Endothelial cell of umbilical vein (primary cell): ENCODE measurements around the gene SNED1. TPM values are rescaled to one million over a fixed set of nuclear protein-coding genes. Genes with fewer than 3 reads are reported as not detected.

Experiments
- BruUV-seq: library from RNA; stranded (reverse); fragments of 400-500 nt; replicated peaks from 2 replicates; lab custom pipeline; 2021; lab: Mats Ljungman, UMichigan
- CTCF ChIA-PET: fragments of 300-600, 350-600 bp; sonication (Branson Sonifier 250); formaldehyde crosslinking; loops from one replicate; lab custom pipeline; 2021; ENCODE audit warnings: antibody characterized with exemption, inconsistent platforms; lab: Charles Lee
- POLR2A ChIA-PET: fragments of 300-600, 350-600 bp; sonication (Branson Sonifier 250); formaldehyde crosslinking; loops from one replicate; lab custom pipeline; 2021; ENCODE audit warnings: antibody characterized with exemption, inconsistent platforms; lab: Charles Lee
- DNase-seq: peaks from one replicate; pipeline ENCODE4 v3.0.0-alpha.2; 2011; ENCODE audit warnings: low read depth, low spot score
- FAIRE-seq: peaks from 2 replicates; lab custom pipeline; 2011; peaks lifted over from hg19 to GRCh38; lab: Jason Lieb, UNC
- H2AFZ ChIP-seq: 2 replicates; pipeline ENCODE4 v1.6.0; 2012; ENCODE audit warnings: low read depth, low read length, control low read depth, inconsistent platforms
- H3K27ac ChIP-seq: 2 replicates; pipeline ENCODE4 v1.5.1; 2011; ENCODE audit warnings: low read depth, mild to moderate bottlenecking, control low read depth, low read length, moderate library complexity; ENCODE audit not compliant: insufficient read depth
- H3K27me3 ChIP-seq, 2 experiments: 2 replicates each; pipeline versions ENCODE4 v1.6.0 to v1.6.1; 2011; ENCODE audit warnings: low read length in 2 of 2, mixed read lengths in 1 of 2; ENCODE audit not compliant: control insufficient read depth in 2 of 2, insufficient read depth in 2 of 2
- H3K36me3 ChIP-seq, 2 experiments: 2 replicates in 1 of 2; 3 replicates in 1 of 2; pipeline ENCODE4 v1.5.1; 2011; ENCODE audit warnings: low read length in 2 of 2, mild to moderate bottlenecking in 1 of 2, moderate library complexity in 1 of 2; ENCODE audit not compliant: control insufficient read depth in 2 of 2, insufficient read depth in 2 of 2; ENCODE audit errors: extremely low read depth in 1 of 2
- H3K4me1 ChIP-seq: 3 replicates; pipeline ENCODE4 v1.5.1; 2011; ENCODE audit warnings: mild to moderate bottlenecking, low read length; ENCODE audit not compliant: control insufficient read depth, insufficient read depth; ENCODE audit errors: extremely low read depth
- H3K4me2 ChIP-seq: 2 replicates; pipeline ENCODE4 v1.6.1; 2011; ENCODE audit warnings: low read length, control low read depth, mixed read lengths; ENCODE audit not compliant: insufficient read depth
- H3K4me3 ChIP-seq, 3 experiments: fragments of 200-600 bp in 1 of 3; sonication (generic), shearing (Covaris generic) in 1 of 3; replicated peaks in 1 of 3; 2 replicates each; pipeline ENCODE4 v1.5.1; 2011 to 2016; ENCODE audit warnings: control low read depth in 3 of 3, low read length in 3 of 3, mild to moderate bottlenecking in 2 of 3, inconsistent platforms in 1 of 3, low read depth in 1 of 3, moderate library complexity in 1 of 3; ENCODE audit not compliant: insufficient read depth in 1 of 3
- H3K79me2 ChIP-seq: 2 replicates; pipeline ENCODE4 v1.6.0; 2012; ENCODE audit warnings: low read length, inconsistent platforms; ENCODE audit not compliant: control insufficient read depth, insufficient read depth
- H3K9ac ChIP-seq: replicated peaks from 2 replicates; pipeline ENCODE3; 2011; ENCODE audit warnings: low read length, control low read depth; ENCODE audit not compliant: insufficient read depth; ENCODE audit errors: extremely low read depth
- H3K9me1 ChIP-seq: replicated peaks from 3 replicates; pipeline ENCODE4 v1.6.0; 2011; ENCODE audit warnings: mild to moderate bottlenecking, low read length; ENCODE audit not compliant: control insufficient read depth, insufficient read depth; ENCODE audit errors: extremely low read depth
- H3K9me3 ChIP-seq: replicated peaks from 2 replicates; pipeline ENCODE4 v1.5.1; 2012; ENCODE audit warnings: low read length, inconsistent platforms; ENCODE audit not compliant: control insufficient read depth, insufficient read depth
- H4K20me1 ChIP-seq: replicated peaks from 2 replicates; pipeline ENCODE3; 2011; ENCODE audit warnings: mild to moderate bottlenecking, low read length; ENCODE audit not compliant: control insufficient read depth, insufficient read depth; ENCODE audit errors: extremely low read depth
- EZH2 ChIP-seq: IDR thresholded peaks from 2 replicates; pipeline ENCODE4 v1.6.1; 2012; ENCODE audit warnings: borderline replicate concordance, low read depth, mild to moderate bottlenecking, moderate library complexity, low read length, inconsistent platforms; ENCODE audit not compliant: severe bottlenecking
- FOS ChIP-seq: IDR thresholded peaks from 2 replicates; pipeline ENCODE4 v1.6.1; 2011; ENCODE audit warnings: mild to moderate bottlenecking, low read length, moderate library complexity, borderline replicate concordance; ENCODE audit not compliant: insufficient read depth
- GATA2 ChIP-seq: IDR thresholded peaks from 2 replicates; pipeline ENCODE4 v1.7.0; 2011; ENCODE audit warnings: low read depth, mild to moderate bottlenecking, moderate library complexity, mixed read lengths, low read length; ENCODE audit not compliant: insufficient read length, insufficient read depth
- JUN ChIP-seq: IDR thresholded peaks from 2 replicates; pipeline ENCODE4 v1.6.1; 2011; ENCODE audit warnings: borderline replicate concordance, low read depth; ENCODE audit not compliant: insufficient read length, insufficient read depth
- MYC ChIP-seq: IDR thresholded peaks from one replicate; pipeline ENCODE4 v1.6.1; 2011; ENCODE audit warnings: mild to moderate bottlenecking, low read depth, low read length
- POLR2A ChIP-seq: IDR thresholded peaks from 2 replicates; pipeline ENCODE4 v1.6.1; 2012; ENCODE audit warnings: low read depth, mild to moderate bottlenecking, control low read depth, low read length
- dilution Hi-C: fragments of 300-500 bp; cut with MboI; formaldehyde crosslinking; loops from one replicate; pipeline ENCODE4 v1.15.0; 2019; ENCODE audit warnings: low sequenced_read_pairs; ENCODE audit not compliant: extremely low pct_ligation_motif_present
- intact Hi-C: fragments of 100-400 bp; cut with micrococcal nuclease; formaldehyde crosslinking; loops from one replicate; pipeline ENCODE4 v1.10.0; 2022
- polyA plus RNA-seq, 4 experiments: library from polyadenylated mRNA; depleted of rRNA in 3 of 4; stranded (reverse) in 3 of 4; unstranded in 1 of 4; fragments of >200 nt; gene quantifications; 2 replicates each; pipeline versions ENCODE4 v1.2.1 to v1.2.3, GENCODE V29; 2011 to 2012; ENCODE audit warnings: missing spikeins in 1 of 4
- total RNA-seq: library from RNA; stranded (reverse); gene quantifications from 2 replicates; pipeline ENCODE4 v1.2.3, GENCODE V29; 2021
- TF ChIP-seq, protein P1 (sequence below): IDR thresholded peaks from 2 replicates; pipeline ENCODE4 v1.6.1; 2011; ENCODE audit not compliant: insufficient read depth, insufficient read length
- TF ChIP-seq, protein P2 (sequence below), 2 donors: IDR thresholded peaks; 1 replicate in 1 of 2; 2 replicates in 1 of 2; pipeline ENCODE4 v1.5.1; 2011; ENCODE audit warnings: low read length in 2 of 2, mild to moderate bottlenecking in 2 of 2, moderate library complexity in 2 of 2, control low read depth in 1 of 2, inconsistent platforms in 1 of 2, low read depth in 1 of 2; ENCODE audit not compliant: insufficient read depth in 1 of 2; ENCODE audit errors: extremely low read depth in 1 of 2

The SNED1 gene
- total and polyA plus RNA-seq, 2 donors (not counting 3 experiments of a cell fraction or from before 2014, with no cell fraction given) = 14.1 to 17.2 TPM

DNA sequence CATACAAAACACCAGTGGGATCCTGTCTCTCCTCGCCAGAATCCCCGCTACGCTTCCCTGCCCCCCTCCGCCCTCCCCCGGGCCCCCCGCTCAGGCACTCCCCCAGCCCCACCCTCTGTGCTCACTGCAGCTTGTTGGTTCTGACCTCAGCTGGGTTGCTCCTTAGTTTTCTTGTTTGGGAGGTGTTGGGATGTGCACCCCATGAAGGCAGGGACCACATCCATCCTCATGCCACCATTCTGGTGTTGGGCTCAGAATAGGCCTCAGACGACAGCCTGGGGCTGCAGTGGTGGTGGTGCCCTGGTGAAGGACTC, 4.6 kb downstream of the SNED1 start:
- ChIA-PET CTCF (no interaction called here), POLR2A (no interaction called here)
- no peak overlapping the region for H3K4me3 ChIP-seq
- no peaks in the 10 kb centered on the region for H3K27me3 ChIP-seq
- H3K36me3 ChIP-seq = no peaks in the 10 kb centered on the region
- intact Hi-C loops = no loop called here
- H3K79me2 ChIP-seq = peaks cover 12% of the 10 kb centered on the region
- no peak overlapping the region for H3K27ac ChIP-seq
- H2AFZ ChIP-seq = no peak overlapping the region
- TF ChIP-seq EZH2 (no peak), JUN (no peak), FOS (no peak), POLR2A (no peak), MYC (no peak), GATA2 (no peak)
- TF ChIP-seq, protein P1, sequence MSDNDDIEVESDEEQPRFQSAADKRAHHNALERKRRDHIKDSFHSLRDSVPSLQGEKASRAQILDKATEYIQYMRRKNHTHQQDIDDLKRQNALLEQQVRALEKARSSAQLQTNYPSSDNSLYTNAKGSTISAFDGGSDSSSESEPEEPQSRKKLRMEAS = no peak
- TF ChIP-seq, protein P2, sequence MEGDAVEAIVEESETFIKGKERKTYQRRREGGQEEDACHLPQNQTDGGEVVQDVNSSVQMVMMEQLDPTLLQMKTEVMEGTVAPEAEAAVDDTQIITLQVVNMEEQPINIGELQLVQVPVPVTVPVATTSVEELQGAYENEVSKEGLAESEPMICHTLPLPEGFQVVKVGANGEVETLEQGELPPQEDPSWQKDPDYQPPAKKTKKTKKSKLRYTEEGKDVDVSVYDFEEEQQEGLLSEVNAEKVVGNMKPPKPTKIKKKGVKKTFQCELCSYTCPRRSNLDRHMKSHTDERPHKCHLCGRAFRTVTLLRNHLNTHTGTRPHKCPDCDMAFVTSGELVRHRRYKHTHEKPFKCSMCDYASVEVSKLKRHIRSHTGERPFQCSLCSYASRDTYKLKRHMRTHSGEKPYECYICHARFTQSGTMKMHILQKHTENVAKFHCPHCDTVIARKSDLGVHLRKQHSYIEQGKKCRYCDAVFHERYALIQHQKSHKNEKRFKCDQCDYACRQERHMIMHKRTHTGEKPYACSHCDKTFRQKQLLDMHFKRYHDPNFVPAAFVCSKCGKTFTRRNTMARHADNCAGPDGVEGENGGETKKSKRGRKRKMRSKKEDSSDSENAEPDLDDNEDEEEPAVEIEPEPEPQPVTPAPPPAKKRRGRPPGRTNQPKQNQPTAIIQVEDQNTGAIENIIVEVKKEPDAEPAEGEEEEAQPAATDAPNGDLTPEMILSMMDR (IDR thresholded peaks at IDR 0.05; ENCODE audit: extremely low read depth in 1 of 2, insufficient read depth in 1 of 2, low read depth in 1 of 2, low read length in 2 of 2) = no peak
- H4K20me1 ChIP-seq = no peaks in the 10 kb centered on the region
- H3K4me1 ChIP-seq = peaks cover 1% of the 10 kb centered on the region
- dilution Hi-C loops = no loop called here
- BruUV-seq = no TSS peak
- DNase-seq = no peak
- no peaks in the 10 kb centered on the region for H3K9me1 ChIP-seq
- H3K9me3 ChIP-seq = no peaks in the 10 kb centered on the region
- FAIRE-seq = no peak
- H3K9ac ChIP-seq = no peak overlapping the region
- H3K4me2 ChIP-seq = no peak overlapping the region
